Measurements from ENCODE around the gene AMPD2.
A peak's percentile ranks its signal among the peaks of the same experiment; 100 is the strongest.
"Not testable (repeated sequence)": the region's sequence is repeated elsewhere in the genome, so short reads cannot be mapped to it uniquely, and the experiment has no call there.

The AMPD2 gene

DNA sequence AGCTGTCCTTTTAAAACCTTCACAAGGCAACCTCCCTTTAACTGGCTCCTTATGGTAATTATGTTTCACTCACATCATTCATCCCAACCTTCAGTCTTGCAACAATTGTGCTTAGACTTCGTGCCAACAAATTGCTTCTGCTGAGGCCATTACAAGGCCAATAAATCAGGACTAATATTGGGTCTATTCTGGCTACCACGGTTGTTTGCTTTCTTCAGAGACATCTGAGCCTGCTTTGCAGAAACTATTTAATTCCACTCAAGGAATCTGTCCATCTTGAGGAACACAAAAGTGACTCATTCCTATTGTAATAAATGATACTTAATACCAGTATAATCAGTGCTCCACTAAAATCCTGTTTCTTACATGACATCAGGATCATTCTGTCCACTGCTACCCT lies 33.7 kb downstream of the AMPD2 start:
- DNase-seq = no peak

DNA sequence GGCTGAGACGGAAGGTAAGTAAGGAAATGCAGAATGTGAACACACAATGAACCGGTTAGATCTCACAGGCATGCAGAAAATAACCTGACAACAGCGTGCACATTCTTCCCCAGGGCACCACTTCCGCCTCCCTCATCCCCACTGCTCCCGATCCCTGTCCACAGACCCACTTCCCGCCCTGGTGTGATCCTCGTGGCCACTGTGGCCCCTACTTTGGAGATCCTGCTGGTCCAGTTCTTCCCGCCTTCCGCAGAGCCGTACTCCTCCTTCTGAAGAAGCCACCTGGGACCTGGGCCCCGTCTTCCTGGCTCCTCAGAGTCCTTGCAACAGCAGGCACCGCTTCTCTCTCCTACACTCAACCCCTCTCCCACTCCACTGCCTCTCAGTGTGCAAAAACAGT lies 34.9 kb downstream of the AMPD2 start:
- no peak for DNase-seq

- peak; percentile 65 for DNase-seq
Observed at GRCh38 chr1:109655615-109656519, 36.2 kb downstream of the AMPD2 start, which contains the start of gene GSTM4. TSS of gene GSTM4 (plus strand) at chr1:109656099. CDS start at chr1:109656390, 291 bp downstream.

- DNase-seq = no peak
Observed at GRCh38 chr1:109657395-109657794, 37.8 kb downstream of the AMPD2 start.

- no peak for DNase-seq
Observed at GRCh38 chr1:109657970-109658369, 38.3 kb downstream of the AMPD2 start.

GRCh38 chr1:109658533-109659042 lies 39.0 kb downstream of the AMPD2 start:
- DNase-seq = no peak

DNA sequence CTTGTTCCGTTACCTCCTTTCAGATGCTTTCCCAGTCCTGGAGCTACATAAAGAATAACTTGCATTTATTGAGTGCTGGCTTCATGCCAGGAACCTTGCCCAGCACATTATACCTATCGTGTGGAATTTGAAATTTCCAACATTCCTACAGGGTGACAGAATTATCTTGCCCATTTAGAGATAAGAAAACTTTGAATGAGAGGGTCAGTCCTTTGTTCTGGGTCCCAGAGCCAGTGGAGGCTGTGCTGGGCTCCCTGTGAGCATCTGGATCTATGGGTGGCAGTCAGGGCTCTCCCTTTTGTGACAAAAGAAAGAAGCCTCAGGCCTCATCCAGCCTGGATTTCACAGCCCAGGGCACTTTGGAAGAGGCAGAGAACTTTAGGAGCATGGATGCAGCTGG lies 39.5 kb downstream of the AMPD2 start:
- DNase-seq = no peak

GRCh38 chr1:109659997-109660690 lies 40.5 kb downstream of the AMPD2 start:
- no peak for DNase-seq

GRCh38 chr1:109660691-109661026 lies 41.0 kb downstream of the AMPD2 start:
- not testable (repeated sequence) for DNase-seq

DNA sequence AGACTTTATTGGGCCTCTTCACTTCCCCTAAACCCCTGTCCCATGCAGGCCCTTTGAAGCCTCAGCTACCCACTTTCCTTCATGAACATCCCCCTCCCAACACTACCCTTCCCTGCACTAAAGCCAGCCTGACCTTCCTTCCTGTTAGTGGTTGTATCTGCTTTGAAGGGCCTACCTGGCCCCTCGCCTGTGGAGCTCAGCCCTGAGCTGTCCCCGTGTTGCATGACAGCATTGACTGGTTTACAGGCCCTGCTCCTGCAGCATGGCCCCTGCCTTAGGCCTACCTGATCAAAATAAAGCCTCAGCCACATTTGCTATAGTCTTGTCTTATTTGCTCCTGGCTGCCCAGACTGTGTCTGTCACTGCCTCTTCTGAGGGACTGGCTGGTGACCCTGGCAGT lies 41.8 kb downstream of the AMPD2 start:
- no peak for DNase-seq

- DNase-seq = no peak
Observed at GRCh38 chr1:109664671-109665070, 45.0 kb downstream of the AMPD2 start.

- peak; percentile 68 for DNase-seq
Observed at GRCh38 chr1:109667452-109668122, 48.0 kb downstream of the AMPD2 start, which contains the start of gene GSTM2. TSS of gene GSTM2 (plus strand) at chr1:109668057. CDS start at chr1:109668116, 59 bp downstream.

DNA sequence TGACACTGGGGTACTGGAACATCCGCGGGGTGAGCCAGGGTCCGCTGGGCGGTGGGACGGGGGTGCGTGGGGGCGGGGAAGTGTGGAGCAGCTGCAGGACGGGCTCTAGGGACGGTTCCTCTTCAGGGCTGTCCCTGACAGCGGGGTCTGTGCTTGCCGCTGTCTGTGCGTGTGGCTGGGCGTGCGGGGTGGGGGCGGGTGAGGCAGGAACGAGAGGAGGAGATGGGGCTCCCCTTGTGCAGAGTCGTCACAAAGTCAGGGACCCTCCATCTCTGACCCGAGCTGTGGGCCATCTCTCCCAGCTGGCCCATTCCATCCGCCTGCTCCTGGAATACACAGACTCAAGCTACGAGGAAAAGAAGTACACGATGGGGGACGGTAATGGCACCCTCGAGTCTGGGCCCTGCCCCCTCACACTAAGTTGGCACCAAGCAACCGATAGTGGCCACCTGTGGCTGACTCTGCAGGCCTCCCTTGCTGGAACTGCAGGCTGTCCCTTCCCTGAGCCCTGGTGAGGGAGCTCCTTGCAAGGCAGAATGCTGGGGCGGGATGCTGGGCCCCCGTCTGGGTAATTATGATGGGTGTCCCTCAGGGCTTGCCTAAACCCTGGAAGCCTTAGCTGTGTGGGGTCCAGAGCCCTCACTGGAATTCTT lies 48.6 kb downstream of the AMPD2 start:
- no peak for DNase-seq

DNA sequence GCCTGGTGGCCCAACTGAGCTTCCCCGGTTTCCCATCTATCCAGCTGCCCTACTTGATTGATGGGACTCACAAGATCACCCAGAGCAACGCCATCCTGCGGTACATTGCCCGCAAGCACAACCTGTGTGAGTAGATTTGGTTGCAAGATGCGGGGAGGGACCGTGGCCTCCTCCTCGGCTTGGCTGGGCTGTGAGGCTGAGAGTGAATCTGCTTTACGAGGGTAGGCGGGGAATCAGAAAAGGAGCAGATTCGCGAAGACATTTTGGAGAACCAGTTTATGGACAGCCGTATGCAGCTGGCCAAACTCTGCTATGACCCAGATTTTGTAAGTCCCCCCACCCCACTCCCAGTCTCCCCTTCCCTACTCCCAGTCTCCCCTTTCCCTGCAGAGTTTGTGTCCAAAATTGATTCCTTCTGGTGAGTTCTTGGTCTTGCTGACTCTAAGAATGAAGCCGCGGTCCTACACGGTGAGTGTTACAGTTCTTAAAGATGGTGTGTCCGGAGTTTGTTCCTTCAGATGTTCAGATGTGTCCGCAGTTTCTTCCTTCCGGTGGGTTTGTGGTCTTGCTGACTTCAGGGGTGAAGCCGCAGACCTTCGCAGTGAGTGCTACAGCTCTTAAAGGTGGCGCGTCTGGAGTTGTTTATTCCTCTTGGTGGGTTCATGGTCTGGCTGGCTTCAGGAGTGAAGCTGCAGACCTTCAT lies 49.8 kb downstream of the AMPD2 start:
- DNase-seq = no peak

DNA sequence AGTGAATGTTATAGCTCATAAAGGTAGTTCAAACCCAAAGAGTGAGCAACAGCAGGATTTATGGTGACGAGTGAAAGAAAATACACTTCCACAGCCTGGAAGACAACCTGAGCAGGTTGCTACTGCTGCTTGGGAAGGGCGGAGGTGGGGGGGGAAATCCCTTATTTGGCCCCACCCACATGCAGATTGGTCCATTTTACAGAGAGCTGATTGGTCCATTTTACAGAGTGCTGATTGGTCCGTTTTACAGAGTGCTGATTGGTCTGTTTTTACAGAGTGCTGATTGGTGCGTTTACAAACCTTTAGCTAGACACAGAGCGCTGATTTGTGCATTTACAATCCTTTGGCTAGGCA lies 50.3 kb downstream of the AMPD2 start:
- DNase-seq = not testable (repeated sequence)

DNA sequence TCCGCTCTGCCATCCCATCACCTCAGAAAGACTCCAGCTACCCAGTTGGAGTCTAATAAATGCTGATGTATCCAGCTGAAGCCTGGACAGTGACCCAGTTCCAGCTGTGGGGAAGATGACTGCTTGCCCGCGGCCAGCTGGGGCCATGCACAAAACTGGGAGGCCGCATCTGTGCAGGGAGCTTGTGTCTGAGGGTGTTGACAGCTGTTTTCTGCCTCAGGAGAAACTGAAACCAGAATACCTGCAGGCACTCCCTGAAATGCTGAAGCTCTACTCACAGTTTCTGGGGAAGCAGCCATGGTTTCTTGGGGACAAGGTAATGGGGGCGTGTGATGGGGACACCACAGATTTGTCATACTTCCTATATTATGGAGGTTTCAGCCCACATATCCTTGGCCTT lies 51.4 kb downstream of the AMPD2 start:
- DNase-seq = no peak

GRCh38 chr1:109673861-109674260 lies 54.2 kb downstream of the AMPD2 start:
- DNase-seq = not testable (repeated sequence)

DNA sequence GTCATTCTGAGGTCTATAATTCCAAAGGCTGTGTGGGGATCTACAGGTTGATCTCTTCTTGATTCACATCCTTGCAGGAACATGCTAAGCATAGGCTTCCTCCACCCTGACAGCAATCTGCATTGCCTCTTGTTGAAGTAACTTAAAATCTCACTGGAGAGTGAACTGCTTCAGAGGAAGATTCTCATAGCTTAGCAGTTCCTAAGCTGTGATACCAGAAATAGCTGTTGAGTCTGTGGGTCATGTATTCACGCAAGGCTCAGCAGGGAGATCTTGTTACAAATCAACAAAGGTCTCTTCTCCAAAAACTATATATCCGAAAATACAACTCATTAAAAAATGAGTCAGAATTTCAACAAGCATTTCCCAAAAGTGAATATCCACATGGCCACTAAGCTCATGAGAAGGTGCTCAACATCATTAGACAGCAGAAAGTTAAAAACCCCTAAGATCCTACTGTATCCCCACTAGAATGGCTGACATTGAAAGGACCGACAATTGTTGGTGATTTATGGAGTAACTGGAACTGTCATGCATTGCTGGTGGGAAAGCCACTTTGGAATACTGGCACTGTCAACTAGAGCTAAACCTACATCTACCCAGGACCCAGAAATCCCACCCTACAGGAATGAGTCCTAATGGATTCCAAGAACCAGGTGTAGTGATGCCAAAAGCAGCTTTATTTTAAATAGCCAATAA lies 57.2 kb downstream of the AMPD2 start:
- DNase-seq = not testable (repeated sequence)

GRCh38 chr1:109677459-109677858 lies 57.8 kb downstream of the AMPD2 start:
- no peak for DNase-seq

DNA sequence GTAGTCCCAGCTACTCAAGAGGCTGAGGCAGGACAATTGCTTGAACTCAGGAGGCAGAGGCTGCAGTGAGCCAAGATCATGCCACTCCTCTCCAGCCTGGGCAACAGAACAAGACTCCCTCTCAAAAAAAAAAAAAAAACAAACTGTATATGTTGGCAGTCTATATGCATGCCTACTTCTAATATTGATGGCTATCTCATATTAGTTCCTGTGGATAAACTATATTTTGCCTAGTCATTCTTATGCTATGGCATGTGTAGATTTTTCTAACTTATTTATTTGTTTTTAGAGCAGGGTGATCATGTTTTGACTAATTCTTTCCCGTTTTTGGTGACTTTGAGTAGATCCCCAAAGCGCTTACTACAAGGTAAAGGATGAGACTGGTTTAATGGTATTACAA lies 59.0 kb downstream of the AMPD2 start:
- DNase-seq = not testable (repeated sequence)
